Fibroblast of mammary gland (primary cell): ENCODE results near the gene MMP27.
"Not testable (repeated sequence)": the region's sequence is repeated elsewhere in the genome, so short reads cannot be mapped to it uniquely, and the experiment has no call there.

Source experiments
- DNase-seq: peaks from one replicate; pipeline ENCODE4 v3.0.0-alpha.2; 2010; ENCODE audit warnings: low read depth
- H3K4me3 ChIP-seq: 2 replicates; pipeline ENCODE4 v1.5.1; 2011; ENCODE audit warnings: low read depth, mild to moderate bottlenecking, low read length, moderate library complexity; ENCODE audit not compliant: control insufficient read depth
- TF ChIP-seq, protein P1 (sequence below): conservative IDR thresholded peaks from 2 replicates; pipeline ENCODE4 v1.5.1; 2011; ENCODE audit warnings: low read depth, low read length, inconsistent platforms; ENCODE audit not compliant: control insufficient read depth, insufficient read depth

The MMP27 gene, protein sequence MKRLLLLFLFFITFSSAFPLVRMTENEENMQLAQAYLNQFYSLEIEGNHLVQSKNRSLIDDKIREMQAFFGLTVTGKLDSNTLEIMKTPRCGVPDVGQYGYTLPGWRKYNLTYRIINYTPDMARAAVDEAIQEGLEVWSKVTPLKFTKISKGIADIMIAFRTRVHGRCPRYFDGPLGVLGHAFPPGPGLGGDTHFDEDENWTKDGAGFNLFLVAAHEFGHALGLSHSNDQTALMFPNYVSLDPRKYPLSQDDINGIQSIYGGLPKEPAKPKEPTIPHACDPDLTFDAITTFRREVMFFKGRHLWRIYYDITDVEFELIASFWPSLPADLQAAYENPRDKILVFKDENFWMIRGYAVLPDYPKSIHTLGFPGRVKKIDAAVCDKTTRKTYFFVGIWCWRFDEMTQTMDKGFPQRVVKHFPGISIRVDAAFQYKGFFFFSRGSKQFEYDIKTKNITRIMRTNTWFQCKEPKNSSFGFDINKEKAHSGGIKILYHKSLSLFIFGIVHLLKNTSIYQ

DNA sequence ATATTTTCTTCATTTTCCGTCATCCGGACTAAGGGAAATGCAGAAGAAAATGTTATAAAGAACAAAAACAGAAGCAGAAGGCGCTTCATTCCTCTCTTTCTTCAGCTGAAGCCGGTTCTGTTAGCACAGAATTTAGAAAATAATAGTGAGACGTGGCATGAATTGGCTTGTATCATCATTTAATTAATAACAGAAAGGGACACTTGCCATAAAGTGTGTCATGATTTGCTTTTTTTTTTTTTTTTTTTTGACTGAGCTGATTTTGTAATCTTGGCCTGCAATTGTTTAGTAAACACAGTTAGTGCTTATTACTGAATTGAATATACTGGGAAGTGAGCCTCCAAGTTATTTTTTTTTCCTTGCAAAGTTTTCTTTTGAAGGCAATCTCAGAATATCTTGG is at the start of gene MMP27:
Gene MMP27, minus strand, starts transcription at position 144 of the 400 bp plus-strand sequence. Its CDS starts 55 bp downstream, at position 89.
- DNase-seq = peak; percentile 40
- TF ChIP-seq, protein P1, sequence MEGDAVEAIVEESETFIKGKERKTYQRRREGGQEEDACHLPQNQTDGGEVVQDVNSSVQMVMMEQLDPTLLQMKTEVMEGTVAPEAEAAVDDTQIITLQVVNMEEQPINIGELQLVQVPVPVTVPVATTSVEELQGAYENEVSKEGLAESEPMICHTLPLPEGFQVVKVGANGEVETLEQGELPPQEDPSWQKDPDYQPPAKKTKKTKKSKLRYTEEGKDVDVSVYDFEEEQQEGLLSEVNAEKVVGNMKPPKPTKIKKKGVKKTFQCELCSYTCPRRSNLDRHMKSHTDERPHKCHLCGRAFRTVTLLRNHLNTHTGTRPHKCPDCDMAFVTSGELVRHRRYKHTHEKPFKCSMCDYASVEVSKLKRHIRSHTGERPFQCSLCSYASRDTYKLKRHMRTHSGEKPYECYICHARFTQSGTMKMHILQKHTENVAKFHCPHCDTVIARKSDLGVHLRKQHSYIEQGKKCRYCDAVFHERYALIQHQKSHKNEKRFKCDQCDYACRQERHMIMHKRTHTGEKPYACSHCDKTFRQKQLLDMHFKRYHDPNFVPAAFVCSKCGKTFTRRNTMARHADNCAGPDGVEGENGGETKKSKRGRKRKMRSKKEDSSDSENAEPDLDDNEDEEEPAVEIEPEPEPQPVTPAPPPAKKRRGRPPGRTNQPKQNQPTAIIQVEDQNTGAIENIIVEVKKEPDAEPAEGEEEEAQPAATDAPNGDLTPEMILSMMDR = no peak
- H3K4me3 ChIP-seq = no peak within 1 kb of the TSS

DNA sequence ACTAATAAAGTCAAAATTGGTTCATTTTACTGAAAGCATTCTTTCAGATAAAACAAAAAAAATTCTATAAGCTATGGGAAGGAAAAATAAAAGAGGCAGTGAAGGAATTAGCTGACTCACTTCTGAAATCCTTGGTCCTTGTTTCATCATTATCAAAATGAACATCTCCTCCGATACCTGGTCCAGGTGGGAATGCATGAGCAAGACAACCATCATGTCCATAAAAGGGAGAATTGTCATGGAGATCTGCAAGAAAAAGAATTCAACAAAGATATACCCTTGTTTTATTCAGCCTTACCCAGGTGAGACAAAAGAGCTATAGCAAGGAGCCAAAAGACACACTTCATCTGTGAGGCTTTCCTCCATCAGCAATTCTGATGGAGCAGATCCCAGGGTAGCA is 47.7 kb upstream of the MMP27 start:
- DNase-seq = no peak
- TF ChIP-seq, protein P1 = no peak
- H3K4me3 ChIP-seq = no peak overlapping the region

DNA sequence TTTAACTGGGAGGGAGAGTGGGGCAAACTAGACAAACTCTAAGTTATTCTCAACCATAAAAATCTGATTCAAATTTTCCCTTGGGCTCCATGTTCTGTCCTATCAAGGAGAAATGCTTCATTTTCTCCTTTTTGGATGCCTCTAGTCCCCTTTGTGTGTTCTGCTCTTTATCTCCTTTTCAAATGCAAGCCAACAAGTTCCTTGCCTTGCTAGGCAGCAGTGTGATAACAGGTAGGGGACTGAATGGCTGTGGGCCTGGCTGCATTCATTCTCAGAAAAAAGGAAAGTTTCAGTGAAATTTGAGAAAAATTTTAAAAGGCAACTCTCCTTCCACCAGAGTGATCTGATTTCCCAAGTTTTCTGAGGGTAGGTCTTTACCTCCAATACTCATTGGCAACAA is 46.1 kb upstream of the MMP27 start:
- TF ChIP-seq, protein P1 = no peak
- no peak overlapping the region for H3K4me3 ChIP-seq
- no peak for DNase-seq

DNA sequence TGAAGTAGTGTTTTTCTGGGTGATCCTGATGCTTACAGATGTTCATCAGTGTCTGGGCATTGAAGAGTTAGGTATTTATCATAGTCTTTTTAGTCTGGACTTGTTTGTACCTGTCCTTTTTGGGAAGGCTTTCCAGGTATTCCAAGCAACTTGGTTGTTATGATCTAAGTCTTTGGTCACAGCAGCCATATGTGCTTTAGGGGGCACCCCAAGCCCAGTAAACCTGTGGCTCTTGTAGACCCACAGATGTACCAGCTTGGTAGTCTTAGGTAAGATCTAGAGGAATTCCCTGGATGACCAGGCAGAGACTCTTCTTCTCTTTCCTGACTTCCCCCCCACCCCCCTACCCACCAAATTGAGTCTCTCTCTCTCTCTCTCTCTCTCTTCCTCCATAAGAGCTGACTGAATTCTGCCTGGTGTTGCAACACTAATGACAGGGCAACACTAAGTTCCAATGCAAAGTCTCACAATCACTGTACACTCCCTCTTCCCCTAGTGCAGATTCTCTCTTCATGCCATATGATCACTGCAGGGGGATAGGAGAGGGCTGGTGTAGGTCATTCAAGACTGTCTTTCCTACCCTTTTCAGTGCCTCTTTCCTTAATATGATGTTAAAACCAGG is 43.6 kb upstream of the MMP27 start:
- H3K4me3 ChIP-seq = no peak overlapping the region
- no peak for DNase-seq
- TF ChIP-seq, protein P1 = no peak

DNA sequence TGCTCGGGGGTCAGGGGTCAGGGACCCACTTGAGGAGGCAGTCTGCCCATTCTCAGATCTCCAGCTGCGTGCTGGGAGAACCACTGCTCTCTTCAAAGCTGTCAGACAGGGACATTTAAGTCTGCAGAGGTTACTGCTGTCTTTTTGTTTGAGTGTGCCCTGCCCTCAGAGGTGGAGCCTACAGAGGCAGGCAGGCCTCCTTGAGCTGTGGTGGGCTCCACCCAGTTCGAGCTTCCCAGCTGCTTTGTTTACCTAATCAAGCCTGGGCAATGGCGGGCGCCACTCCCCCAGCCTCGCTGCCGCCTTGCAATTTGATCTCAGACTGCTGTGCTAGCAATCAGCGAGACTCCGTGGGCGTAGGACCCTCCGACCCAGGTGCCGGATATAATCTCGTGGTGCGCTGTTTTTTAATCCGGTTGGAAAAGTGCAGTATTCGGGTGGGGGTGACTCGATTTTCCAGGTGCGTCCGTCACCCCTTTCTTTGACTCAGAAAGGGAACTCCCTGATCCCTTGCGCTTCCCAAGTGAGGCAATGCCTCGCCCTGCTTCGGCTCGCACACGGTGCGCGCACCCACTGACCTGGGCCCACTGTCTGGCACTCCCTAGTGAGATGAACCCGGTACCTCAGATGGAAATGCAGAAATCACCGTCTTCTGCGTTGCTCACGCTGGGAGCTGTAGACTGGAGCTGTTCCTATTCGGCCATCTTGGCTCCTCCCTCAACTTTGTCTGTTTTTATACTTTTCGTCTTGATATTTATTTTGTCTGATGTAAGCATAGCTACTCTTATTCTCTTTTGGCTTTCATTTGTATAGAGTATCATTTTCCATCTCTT is 41.4 kb upstream of the MMP27 start:
- H3K4me3 ChIP-seq, DNase-seq: not testable (repeated sequence)

DNA sequence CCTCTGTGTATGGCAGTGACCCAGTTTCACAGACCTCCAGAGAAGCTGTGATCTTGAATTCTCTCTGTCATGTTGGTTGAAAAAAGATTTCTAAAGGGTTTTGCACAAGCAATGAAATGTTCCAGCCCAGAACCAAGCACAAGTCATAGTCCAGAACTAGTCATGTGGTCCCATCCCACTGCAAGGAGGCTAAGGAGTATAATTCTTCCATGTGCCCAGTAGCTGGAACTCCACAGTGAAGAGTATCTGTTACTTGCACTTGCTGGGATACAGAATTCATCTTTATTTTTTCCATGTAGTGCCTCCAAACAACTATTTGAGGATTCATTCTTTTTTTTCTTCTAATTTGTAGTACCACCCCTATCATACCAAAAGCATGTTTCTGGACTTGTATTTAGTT is 29.1 kb upstream of the MMP27 start:
- TF ChIP-seq, protein P1 = peak; percentile 13
- no peak for DNase-seq
- no peak overlapping the region for H3K4me3 ChIP-seq
